Measurements from ENCODE around the gene KRTAP22-2.

Gene KRTAP22-2

GRCh38 chr21:30563072-30563471 is 27.1 kb downstream of the KRTAP22-2 start:
- DNase-seq (ENCODE audit: low read depth in 3 of 3) = no peak

GRCh38 chr21:30561957-30562356 is 28.2 kb downstream of the KRTAP22-2 start:
- no peak for DNase-seq (ENCODE audit: low read depth in 3 of 3)

DNA sequence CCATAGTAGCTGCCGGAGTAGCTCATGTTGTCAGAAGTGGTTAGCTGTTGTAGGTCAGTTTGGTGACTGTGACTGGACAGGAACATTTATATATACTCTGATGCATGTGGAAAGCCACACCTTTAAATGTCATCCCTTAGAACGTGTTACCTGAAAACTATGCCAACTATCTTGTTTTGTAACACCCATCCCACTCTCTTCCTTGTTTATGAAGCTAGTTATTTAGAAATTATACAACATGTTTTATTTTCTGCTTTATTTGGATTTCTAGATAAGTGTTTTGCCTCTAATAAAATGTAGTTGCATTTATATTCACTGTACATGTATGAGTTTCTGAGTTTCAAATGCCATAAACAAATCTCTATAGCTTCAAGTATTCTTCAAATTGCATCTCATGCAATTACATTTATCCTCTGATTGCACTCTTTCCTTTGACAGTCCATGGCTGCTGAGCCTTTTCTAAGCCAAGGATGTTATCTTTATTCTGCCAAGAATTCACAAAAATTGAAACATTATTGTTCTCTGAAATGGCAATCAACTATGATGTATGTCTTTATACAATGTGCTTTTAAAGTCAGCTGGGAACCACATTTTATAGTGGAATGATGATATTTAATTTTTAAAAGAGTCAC is 28.8 kb downstream of the KRTAP22-2 start, which contains the start of gene KRTAP19-7:
Gene KRTAP19-7, minus strand, starts transcription at position 51 of the 632 bp plus-strand sequence. Its CDS starts 25 bp downstream, at position 26.
- no peak for DNase-seq (ENCODE audit: low read depth in 3 of 3)

- DNase-seq (ENCODE audit: low read depth in 3 of 3) = no peak
These were observed 35.1 kb downstream of the KRTAP22-2 start for GRCh38 chr21:30555095-30555494.

DNA sequence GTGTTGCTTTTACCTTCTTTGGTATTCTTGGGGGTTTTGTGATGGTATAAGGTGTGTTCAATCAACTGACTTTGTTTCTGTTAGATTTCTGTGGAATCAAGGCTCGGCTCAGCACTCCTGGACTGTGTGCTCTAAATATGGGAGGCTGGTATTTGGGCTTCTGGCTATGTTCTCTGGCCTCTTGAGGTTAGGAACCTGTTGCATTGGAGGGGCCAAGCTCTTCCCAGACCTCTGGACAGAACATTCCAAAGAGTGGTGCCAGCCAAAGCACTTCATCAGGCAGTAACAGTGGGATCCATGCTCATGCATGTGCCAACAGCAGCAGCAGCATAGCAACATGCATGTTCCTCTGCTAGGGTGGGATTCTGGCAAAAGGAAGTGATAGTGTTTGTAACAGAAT is 37.4 kb downstream of the KRTAP22-2 start:
- DNase-seq (ENCODE audit: low read depth in 3 of 3) = no peak

DNA sequence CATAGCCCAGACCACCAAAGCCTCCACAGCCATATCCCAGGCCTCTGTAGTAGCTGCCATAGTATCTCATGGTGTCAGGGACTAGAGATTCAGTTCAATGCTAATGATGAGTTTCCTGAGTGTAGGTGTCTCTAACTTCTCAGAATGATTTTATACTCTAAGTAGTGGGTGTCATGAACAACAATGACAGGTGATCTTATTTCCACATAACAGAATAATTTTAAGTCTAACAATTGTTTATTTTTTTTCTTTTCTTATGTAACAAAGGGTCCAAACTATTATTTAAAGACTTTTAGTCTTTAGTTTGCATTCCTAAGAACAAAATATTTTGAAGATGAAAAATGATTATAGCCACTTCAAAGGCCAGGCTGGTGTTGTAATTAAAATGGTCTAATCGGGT is 48.4 kb downstream of the KRTAP22-2 start, which contains the start of gene KRTAP19-6:
Gene KRTAP19-6, minus strand, starts transcription at position 101 of the 400 bp plus-strand sequence. Its CDS starts 31 bp downstream, at position 70.
- no peak for DNase-seq (ENCODE audit: low read depth in 3 of 3)

Measured in stimulated activated CD4-positive, alpha-beta T cell treated with anti-CD3 and anti-CD28 coated beads, TNF-alpha, amount 100 ng/mL, for 4 hours (primary cell).